ENCODE measurements around the gene TBCD. TPM values are rescaled to one million over a fixed set of nuclear protein-coding genes. Genes with fewer than 3 reads are reported as not detected.

TBCD gene
- total RNA-seq (100 to 1,000 TPM in 4 of 5 donors, 10 to 100 TPM in 1; 94.4 to 262 (median 223) TPM), total RNA-seq (69.5 to 296 (median 132) reads per million in 29 experiments)
- total RNA-seq (2013) = 119 TPM

DNA sequence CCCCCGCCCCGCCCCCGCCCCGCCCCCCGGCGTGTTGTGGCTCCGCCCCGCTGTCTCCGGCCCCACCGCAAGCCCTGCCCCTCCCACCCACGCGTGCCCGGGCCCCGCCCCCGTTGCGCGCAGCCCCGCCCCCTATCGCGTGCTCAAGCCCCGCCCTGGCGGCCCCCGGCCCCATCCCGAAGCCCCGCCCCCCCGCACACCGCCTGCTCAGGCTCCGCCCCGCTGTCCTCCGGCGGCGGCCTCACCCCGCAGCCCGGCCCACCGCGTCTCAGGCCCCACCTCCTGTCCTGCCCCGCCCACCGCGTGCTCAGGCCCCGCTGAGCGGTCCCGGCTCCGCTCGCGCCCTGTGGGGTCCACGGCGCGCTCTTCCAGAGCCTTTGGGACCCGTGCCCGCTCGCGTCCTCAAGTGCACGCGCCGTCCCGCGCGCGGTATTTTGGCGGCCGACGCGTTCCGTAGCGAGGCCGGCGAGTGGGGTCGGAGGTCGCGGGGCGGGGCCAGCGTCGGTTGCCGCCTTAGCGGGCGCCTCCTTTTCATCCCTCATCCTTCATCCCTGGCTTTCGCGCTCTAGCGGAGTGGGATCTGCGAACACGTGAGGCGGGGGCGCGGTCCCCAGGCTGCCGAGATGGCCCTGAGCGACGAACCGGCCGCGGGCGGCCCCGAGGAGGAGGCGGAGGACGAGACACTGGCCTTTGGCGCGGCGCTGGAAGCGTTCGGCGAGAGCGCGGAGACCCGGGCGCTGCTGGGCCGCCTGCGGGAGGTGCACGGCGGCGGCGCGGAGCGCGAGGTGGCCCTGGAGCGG lies at the start of gene TBCD:
Gene TBCD (plus strand): TSS at position 495 of the 800 bp plus-strand sequence. CDS start 129 bp downstream, at position 624.
- ChIA-PET CTCF (no interaction called here), POLR2A (no interaction called here)
- Mint-ChIP-seq H3K4me3 (peak within 1 kb of the TSS; percentile 76 to 81 (median 80)), H3K27me3 (no peaks in the 10 kb centered on the region), H3K9me3 (no peaks in the 10 kb centered on the region), H3K4me1 (peaks cover 16 to 32% (median 26%) of the 10 kb centered on the region in 3 donors), H3K36me3 (peaks cover 6% of the 10 kb centered on the region), H3K27ac (peak within 1 kb of the TSS in 1 of 2 donors; percentile 52)
- peak; percentile 66 to 93 (median 81) for DNase-seq
- under 1% methylated on average over 86 of the region's 114 CpGs for WGBS (ENCODE audit: insufficient coverage)
- peaks cover 7 to 32% of the 10 kb centered on the region in 2 experiments for H3K4me1 ChIP-seq (ENCODE audit: control insufficient read depth in 1 of 2, extremely low read depth in 1 of 2, insufficient read depth in 2 of 2, low read length in 2 of 2)
- peak within 1 kb of the TSS; percentile 45 to 60 for H3K4me3 ChIP-seq (ENCODE audit: control insufficient read depth in 1 of 2, extremely low read depth in 1 of 2, low read length in 1 of 2)
- H3K36me3 ChIP-seq (ENCODE audit: control insufficient read depth in 2 of 2, extremely low read depth in 1 of 2, insufficient read depth in 1 of 2, low read length in 1 of 2) = peaks cover 0 to 2% of the 10 kb centered on the region in 2 donors
- peak; percentile 79 to 83 (median 80) for ATAC-seq (replicated peaks in 1 of 4)
- H3K27me3 ChIP-seq (replicated peaks in 1 of 2; ENCODE audit: control insufficient read depth in 2 of 2, extremely low read depth in 1 of 2, insufficient read depth in 2 of 2, low read length in 1 of 2) = no peaks in the 10 kb centered on the region
- no peaks in the 10 kb centered on the region for H3K9me3 ChIP-seq
- no peak within 1 kb of the TSS for H3K27ac ChIP-seq (ENCODE audit: low read length)

GRCh38 chr17:82702231-82702927 lies 49.5 kb upstream of the TBCD start:
- no peak for ATAC-seq (replicated peaks in 1 of 4)
- CTCF ChIA-PET = no interaction called here
- DNase-seq = no peak

DNA sequence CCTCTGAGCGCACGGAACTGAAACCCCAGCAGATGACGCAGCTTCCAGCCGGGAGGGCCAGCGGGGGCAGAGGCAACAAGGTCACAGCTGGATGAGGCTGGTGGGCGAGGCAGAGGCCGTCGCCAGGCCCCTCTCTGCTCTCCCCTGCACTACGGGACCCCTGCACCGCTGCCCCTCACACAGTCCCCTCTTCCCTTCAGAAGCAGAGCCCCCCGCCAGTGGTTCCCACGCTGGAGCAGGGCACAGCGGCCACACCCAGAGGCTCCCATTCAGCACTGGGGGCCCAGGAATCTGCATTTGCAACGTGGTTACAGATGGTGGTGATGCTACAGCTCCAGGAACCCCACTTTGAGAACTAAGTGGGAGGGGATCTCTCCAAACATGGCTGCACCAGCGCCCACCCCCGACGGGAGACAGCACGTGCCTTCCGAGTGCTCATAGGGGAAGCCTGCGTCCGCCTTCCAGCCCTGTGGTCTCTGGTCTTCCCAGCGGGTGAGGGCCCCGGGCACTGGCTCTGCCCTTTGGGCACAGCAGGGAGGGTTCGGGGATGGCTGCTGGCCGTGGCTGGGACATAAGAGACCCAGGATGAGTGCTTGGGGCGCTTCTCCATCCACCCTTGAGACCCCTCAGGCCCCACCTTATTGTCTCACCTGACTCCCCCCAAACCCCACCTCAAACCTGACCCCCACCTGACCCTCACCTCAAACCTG lies 48.7 kb upstream of the TBCD start:
- Histone ChIP-seq H3K9me3 (no peaks in the 10 kb centered on the region), H3K4me1 (ENCODE audit: control insufficient read depth in 1 of 2, extremely low read depth in 1 of 2, insufficient read depth in 2 of 2, low read length in 2 of 2) (peaks cover 4 to 9% of the 10 kb centered on the region in 2 experiments), H3K36me3 (ENCODE audit: control insufficient read depth in 2 of 2, extremely low read depth in 1 of 2, insufficient read depth in 1 of 2, low read length in 1 of 2) (no peaks in the 10 kb centered on the region), H3K4me3 (ENCODE audit: control insufficient read depth in 1 of 2, extremely low read depth in 1 of 2, low read length in 1 of 2) (no peak overlapping the region), H3K27me3 (replicated peaks in 1 of 2; ENCODE audit: control insufficient read depth in 2 of 2, extremely low read depth in 1 of 2, insufficient read depth in 2 of 2, low read length in 1 of 2) (peaks cover 0 to 18% of the 10 kb centered on the region in 2 experiments), H3K27ac (ENCODE audit: low read length) (no peak overlapping the region)
- CTCF ChIA-PET = no interaction called here
- ATAC-seq (replicated peaks in 1 of 4) (no peak), DNase-seq (no peak)
- no peaks in the 10 kb centered on the region for H3K9me3 Mint-ChIP-seq
- H3K4me1 Mint-ChIP-seq = peaks cover 4 to 14% (median 8%) of the 10 kb centered on the region in 3 donors
- H3K27me3 Mint-ChIP-seq = no peaks in the 10 kb centered on the region
- no peak overlapping the region for H3K4me3 Mint-ChIP-seq
- H3K27ac Mint-ChIP-seq = no peak overlapping the region
- POLR2A ChIA-PET = no interaction called here
- WGBS (ENCODE audit: insufficient coverage) = 82% methylated on average over 21 of the region's 26 CpGs
- no peaks in the 10 kb centered on the region for H3K36me3 Mint-ChIP-seq

More at GRCh38 chr17:82702231-82702927, 49.5 kb upstream of the TBCD start:
- POLR2A ChIA-PET = no interaction called here
- no peak overlapping the region for H3K4me3 Mint-ChIP-seq
- H3K27ac Mint-ChIP-seq = no peak overlapping the region
- Histone ChIP-seq H3K4me1 (ENCODE audit: control insufficient read depth in 1 of 2, extremely low read depth in 1 of 2, insufficient read depth in 2 of 2, low read length in 2 of 2) (peaks cover 4 to 13% of the 10 kb centered on the region in 2 experiments), H3K27me3 (replicated peaks in 1 of 2; ENCODE audit: control insufficient read depth in 2 of 2, extremely low read depth in 1 of 2, insufficient read depth in 2 of 2, low read length in 1 of 2) (peaks cover 0 to 22% of the 10 kb centered on the region in 2 experiments), H3K4me3 (ENCODE audit: control insufficient read depth in 1 of 2, extremely low read depth in 1 of 2, low read length in 1 of 2) (no peak overlapping the region), H3K27ac (ENCODE audit: low read length) (no peak overlapping the region), H3K36me3 (ENCODE audit: control insufficient read depth in 2 of 2, extremely low read depth in 1 of 2, insufficient read depth in 1 of 2, low read length in 1 of 2) (no peaks in the 10 kb centered on the region), H3K9me3 (no peaks in the 10 kb centered on the region)
- H3K36me3 Mint-ChIP-seq = no peaks in the 10 kb centered on the region
- WGBS (ENCODE audit: insufficient coverage) = 75% methylated on average over 17 of the region's 20 CpGs
- H3K4me1 Mint-ChIP-seq = peaks cover 4 to 10% (median 8%) of the 10 kb centered on the region in 3 donors
- no peaks in the 10 kb centered on the region for H3K27me3 Mint-ChIP-seq
- H3K9me3 Mint-ChIP-seq = no peaks in the 10 kb centered on the region

DNA sequence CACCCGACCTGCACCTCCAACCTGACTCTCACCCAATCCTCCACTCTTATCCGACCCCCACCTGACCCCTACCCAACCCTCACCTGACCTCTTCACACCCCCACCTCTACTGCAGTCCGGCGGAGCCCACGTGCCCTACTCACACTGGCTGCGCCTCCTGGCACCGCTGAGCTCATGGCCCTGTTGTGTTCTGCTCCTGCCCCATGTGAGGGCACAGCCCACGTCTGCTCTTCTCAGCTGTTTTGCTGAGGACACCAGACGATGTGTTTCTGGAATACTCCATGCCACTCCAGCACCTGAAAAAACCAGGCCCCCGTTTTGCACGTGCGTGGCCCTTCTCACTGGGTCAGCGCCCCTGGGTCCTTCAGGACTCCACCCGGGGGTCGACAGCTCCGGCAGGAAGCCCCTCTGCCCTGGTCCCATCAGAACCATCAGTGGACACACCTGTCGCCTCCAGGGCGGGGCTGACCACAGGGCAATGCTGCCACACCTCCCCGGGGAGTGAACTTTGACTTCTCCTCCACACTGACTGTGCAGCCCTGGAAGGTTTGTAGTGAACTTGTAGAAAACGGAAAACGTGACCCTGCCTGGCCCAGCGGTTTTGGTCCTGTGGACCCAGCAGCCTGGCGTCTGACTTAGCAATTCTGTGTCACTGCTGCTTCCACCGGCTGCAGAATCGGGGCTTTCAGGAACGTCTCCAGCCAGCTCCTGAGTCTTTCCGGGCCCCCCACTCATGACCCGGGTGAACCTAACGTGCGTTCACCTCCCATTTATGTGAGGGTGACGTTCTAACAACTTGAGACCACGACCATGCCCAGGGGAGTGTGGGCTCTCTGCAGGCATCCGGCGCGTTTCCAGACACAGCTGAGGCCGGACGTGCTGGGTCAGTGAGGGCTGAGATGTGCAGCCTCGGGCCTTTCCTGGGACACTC lies 47.7 kb upstream of the TBCD start:
- Histone ChIP-seq H3K27ac (ENCODE audit: low read length) (no peak overlapping the region), H3K27me3 (replicated peaks in 1 of 2; ENCODE audit: control insufficient read depth in 2 of 2, extremely low read depth in 1 of 2, insufficient read depth in 2 of 2, low read length in 1 of 2) (peaks cover 0 to 18% of the 10 kb centered on the region in 2 experiments), H3K4me3 (ENCODE audit: control insufficient read depth in 1 of 2, extremely low read depth in 1 of 2, low read length in 1 of 2) (no peak overlapping the region), H3K9me3 (no peaks in the 10 kb centered on the region), H3K36me3 (ENCODE audit: control insufficient read depth in 2 of 2, extremely low read depth in 1 of 2, insufficient read depth in 1 of 2, low read length in 1 of 2) (no peaks in the 10 kb centered on the region), H3K4me1 (ENCODE audit: control insufficient read depth in 1 of 2, extremely low read depth in 1 of 2, insufficient read depth in 2 of 2, low read length in 2 of 2) (peaks cover 2 to 6% of the 10 kb centered on the region in 2 experiments)
- ATAC-seq (replicated peaks in 1 of 4) (no peak), DNase-seq (no peak)
- H3K4me1 Mint-ChIP-seq = peaks cover 4 to 10% (median 6%) of the 10 kb centered on the region in 3 donors
- no peaks in the 10 kb centered on the region for H3K27me3 Mint-ChIP-seq
- H3K9me3 Mint-ChIP-seq = no peaks in the 10 kb centered on the region
- no peaks in the 10 kb centered on the region for H3K36me3 Mint-ChIP-seq
- WGBS (ENCODE audit: insufficient coverage) = 82% methylated on average over 37 of the region's 38 CpGs
- ChIA-PET CTCF (no interaction called here), POLR2A (no interaction called here)
- H3K4me3 Mint-ChIP-seq = no peak overlapping the region
- no peak overlapping the region for H3K27ac Mint-ChIP-seq

- Histone ChIP-seq H3K4me3 (ENCODE audit: control insufficient read depth in 1 of 2, extremely low read depth in 1 of 2, low read length in 1 of 2) (no peak overlapping the region), H3K9me3 (no peaks in the 10 kb centered on the region), H3K27me3 (replicated peaks in 1 of 2; ENCODE audit: control insufficient read depth in 2 of 2, extremely low read depth in 1 of 2, insufficient read depth in 2 of 2, low read length in 1 of 2) (peaks cover 0 to 24% of the 10 kb centered on the region in 2 experiments), H3K27ac (ENCODE audit: low read length) (no peak overlapping the region), H3K4me1 (ENCODE audit: control insufficient read depth in 1 of 2, extremely low read depth in 1 of 2, insufficient read depth in 2 of 2, low read length in 2 of 2) (no peaks in the 10 kb centered on the region), H3K36me3 (ENCODE audit: control insufficient read depth in 2 of 2, extremely low read depth in 1 of 2, insufficient read depth in 1 of 2, low read length in 1 of 2) (no peaks in the 10 kb centered on the region)
- ATAC-seq (replicated peaks in 1 of 4) = no peak
- no peaks in the 10 kb centered on the region for H3K9me3 Mint-ChIP-seq
- H3K4me3 Mint-ChIP-seq = no peak overlapping the region
- POLR2A ChIA-PET = no interaction called here
- DNase-seq = no peak
- CTCF ChIA-PET = no interaction called here
- H3K4me1 Mint-ChIP-seq = peaks cover 0 to 4% (median 0%) of the 10 kb centered on the region in 3 donors
- 82% methylated on average over 3 of the region's 13 CpGs for WGBS (ENCODE audit: insufficient coverage)
- H3K27ac Mint-ChIP-seq = no peak overlapping the region
- H3K36me3 Mint-ChIP-seq = no peaks in the 10 kb centered on the region
- H3K27me3 Mint-ChIP-seq = no peaks in the 10 kb centered on the region
Observed at GRCh38 chr17:82704886-82705285, 47.0 kb upstream of the TBCD start.
